HUES64 (cell line): ENCODE measurements around the gene RWDD3.
A peak's percentile ranks its signal among the peaks of the same experiment; 100 is the strongest.

Experiments
- H3K27ac ChIP-seq: 2 replicates; pipeline ENCODE4 v1.7.0; 2013; ENCODE audit warnings: low read depth, low read length, inconsistent platforms
- H3K27me3 ChIP-seq: 2 replicates; pipeline ENCODE4 v1.6.1; 2013; ENCODE audit warnings: mild to moderate bottlenecking, low read length; ENCODE audit not compliant: insufficient read depth
- H3K36me3 ChIP-seq: 2 replicates; pipeline ENCODE4 v1.6.1; 2013; ENCODE audit warnings: mild to moderate bottlenecking, low read length; ENCODE audit not compliant: insufficient read depth
- H3K4me1 ChIP-seq: 2 replicates; pipeline ENCODE4 v1.6.1; 2013; ENCODE audit warnings: mild to moderate bottlenecking, low read length, moderate library complexity; ENCODE audit not compliant: insufficient read depth
- H3K4me3 ChIP-seq: 2 replicates; pipeline ENCODE4 v1.5.1; 2013; ENCODE audit warnings: mild to moderate bottlenecking, low read length, moderate library complexity
- H3K9ac ChIP-seq: 2 replicates; pipeline ENCODE4 v1.6.1; 2013; ENCODE audit warnings: mild to moderate bottlenecking, low read depth, low read length
- H3K9me3 ChIP-seq: 2 replicates; pipeline ENCODE4 v1.6.1; 2013; ENCODE audit warnings: low read depth, low read length; ENCODE audit not compliant: insufficient read depth
- WGBS: fragments of 150-250, 120-280 bp; methylation state at CpG from one replicate; pipeline ENCODE4 v1.1.7; 2013; ENCODE audit warnings: missing lambda C conversion rate; 5-methylcytosine and 5-hydroxymethylcytosine counted together

RWDD3 gene

GRCh38 chr1:95252422-95252821 is 18.4 kb downstream of the RWDD3 start:
- Histone ChIP-seq H3K9ac (no peak overlapping the region), H3K9me3 (no peaks in the 10 kb centered on the region), H3K27ac (no peak overlapping the region), H3K4me3 (no peak overlapping the region), H3K4me1 (no peaks in the 10 kb centered on the region), H3K36me3 (peaks cover 6% of the 10 kb centered on the region; the same call in 1 of the 2 replicates), H3K27me3 (no peaks in the 10 kb centered on the region)
- WGBS = 97% methylated on average over 4 of the region's 4 CpGs

- H3K27me3 ChIP-seq = no peaks in the 10 kb centered on the region
- H3K9ac ChIP-seq = no peak overlapping the region
- H3K36me3 ChIP-seq = no peaks in the 10 kb centered on the region
- no peaks in the 10 kb centered on the region for H3K4me1 ChIP-seq
- H3K9me3 ChIP-seq = no peaks in the 10 kb centered on the region
- H3K27ac ChIP-seq = no peak overlapping the region
- no peak overlapping the region for H3K4me3 ChIP-seq
Measured at GRCh38 chr1:95254959-95255358, 20.9 kb downstream of the RWDD3 start.

- Histone ChIP-seq H3K9ac (no peak overlapping the region), H3K9me3 (no peaks in the 10 kb centered on the region), H3K4me1 (no peaks in the 10 kb centered on the region), H3K4me3 (no peak overlapping the region), H3K27me3 (no peaks in the 10 kb centered on the region), H3K36me3 (no peaks in the 10 kb centered on the region), H3K27ac (no peak overlapping the region)
- WGBS = 95% methylated on average over 1 of the region's 1 CpG
Measured at GRCh38 chr1:95255826-95256225, 21.8 kb downstream of the RWDD3 start.

- H3K27ac ChIP-seq = no peak overlapping the region
- no peak overlapping the region for H3K9ac ChIP-seq
- H3K9me3 ChIP-seq = no peaks in the 10 kb centered on the region
- H3K36me3 ChIP-seq = no peaks in the 10 kb centered on the region
- H3K4me3 ChIP-seq = no peak overlapping the region
- H3K4me1 ChIP-seq = no peaks in the 10 kb centered on the region
- no peaks in the 10 kb centered on the region for H3K27me3 ChIP-seq
- 95% methylated on average over 1 of the region's 1 CpG for WGBS
Measured at GRCh38 chr1:95257758-95258157, 23.7 kb downstream of the RWDD3 start.

- no peaks in the 10 kb centered on the region for H3K27me3 ChIP-seq
- no peak overlapping the region for H3K9ac ChIP-seq
- 89% methylated on average over 1 of the region's 1 CpG for WGBS
- H3K27ac ChIP-seq = no peak overlapping the region
- no peaks in the 10 kb centered on the region for H3K9me3 ChIP-seq
- H3K4me3 ChIP-seq = no peak overlapping the region
- H3K4me1 ChIP-seq = no peaks in the 10 kb centered on the region
- H3K36me3 ChIP-seq = no peaks in the 10 kb centered on the region
Measured at GRCh38 chr1:95259245-95259644, 25.2 kb downstream of the RWDD3 start.

GRCh38 chr1:95262913-95263312 is 28.9 kb downstream of the RWDD3 start:
- Histone ChIP-seq H3K27ac (no peak overlapping the region), H3K4me1 (no peaks in the 10 kb centered on the region), H3K36me3 (no peaks in the 10 kb centered on the region), H3K27me3 (no peaks in the 10 kb centered on the region), H3K4me3 (no peak overlapping the region), H3K9me3 (no peaks in the 10 kb centered on the region), H3K9ac (no peak overlapping the region)
- 97% methylated on average over 4 of the region's 4 CpGs for WGBS

- no peak overlapping the region for H3K27ac ChIP-seq
- no peaks in the 10 kb centered on the region for H3K27me3 ChIP-seq
- 96% methylated on average over 4 of the region's 5 CpGs for WGBS
- H3K36me3 ChIP-seq = no peaks in the 10 kb centered on the region
- H3K9me3 ChIP-seq = no peaks in the 10 kb centered on the region
- no peaks in the 10 kb centered on the region for H3K4me1 ChIP-seq
- no peak overlapping the region for H3K9ac ChIP-seq
- no peak overlapping the region for H3K4me3 ChIP-seq
Measured at GRCh38 chr1:95263450-95263849, 29.4 kb downstream of the RWDD3 start.

- Histone ChIP-seq H3K36me3 (no peaks in the 10 kb centered on the region), H3K9me3 (no peaks in the 10 kb centered on the region), H3K4me1 (no peaks in the 10 kb centered on the region), H3K27ac (no peak overlapping the region), H3K27me3 (no peaks in the 10 kb centered on the region), H3K4me3 (no peak overlapping the region), H3K9ac (no peak overlapping the region)
- 89% methylated on average over 2 of the region's 2 CpGs for WGBS
Measured at GRCh38 chr1:95265106-95265505, 31.1 kb downstream of the RWDD3 start.

- WGBS = 88% methylated on average over 7 of the region's 7 CpGs
- H3K4me3 ChIP-seq = no peak overlapping the region
- 0 out of 2 replicates have a peak, but pooled peaks cover 1% of the 10 kb centered on the region for H3K4me1 ChIP-seq
- no peak overlapping the region for H3K9ac ChIP-seq
- no peaks in the 10 kb centered on the region for H3K27me3 ChIP-seq
- no peak overlapping the region for H3K27ac ChIP-seq
- no peaks in the 10 kb centered on the region for H3K9me3 ChIP-seq
- H3K36me3 ChIP-seq = no peaks in the 10 kb centered on the region
Measured at GRCh38 chr1:95276429-95276828, 42.4 kb downstream of the RWDD3 start.

- Histone ChIP-seq H3K4me3 (no peak overlapping the region), H3K9me3 (no peaks in the 10 kb centered on the region), H3K9ac (no peak overlapping the region), H3K27me3 (no peaks in the 10 kb centered on the region), H3K36me3 (no peaks in the 10 kb centered on the region), H3K4me1 (peaks cover 18% of the 10 kb centered on the region), H3K27ac (no peak overlapping the region)
- WGBS = 92% methylated on average over 3 of the region's 4 CpGs
Measured at GRCh38 chr1:95278173-95279006, 44.4 kb downstream of the RWDD3 start.

- H3K27ac ChIP-seq = peak overlapping the region; percentile 34; the same call in 1 of the 2 replicates
- H3K9me3 ChIP-seq = no peaks in the 10 kb centered on the region
- H3K4me3 ChIP-seq = no peak overlapping the region
- no peaks in the 10 kb centered on the region for H3K27me3 ChIP-seq
- H3K36me3 ChIP-seq = no peaks in the 10 kb centered on the region
- WGBS = 88% methylated on average over 2 of the region's 3 CpGs
- H3K4me1 ChIP-seq = peaks cover 23% of the 10 kb centered on the region
- H3K9ac ChIP-seq = no peak overlapping the region
Measured at GRCh38 chr1:95281781-95282517, 47.9 kb downstream of the RWDD3 start.
